K562 (cell line): ENCODE data around the gene NFKBIA. TPM values are rescaled to one million over a fixed set of nuclear protein-coding genes. Genes with fewer than 3 reads are reported as not detected.

Experiments
- ATAC-seq: fragments of 200-7000 bp; cut with Tn5 transposase; 3 replicates; pipeline ENCODE4 v1.9.1; 2020; ENCODE audit warnings: moderate library complexity
- BruUV-seq: library from RNA; stranded (reverse); fragments of 400-500 nt; replicated peaks from 2 replicates; lab custom pipeline; 2021; lab: Mats Ljungman, UMichigan
- CTCF ChIA-PET: fragments of 300-600 bp; formaldehyde crosslinking; extraction: SDS; loops from one replicate; lab custom pipeline; 2021; ENCODE audit warnings: low intra/inter-chr PET ratio; lab: Yijun Ruan, JAX
- POLR2A ChIA-PET: fragments of 300-600, 350-650 bp; sonication (Branson Sonifier 250); formaldehyde crosslinking; extraction: SDS; loops from one replicate; lab custom pipeline; 2021; ENCODE audit warnings: antibody characterized with exemption, inconsistent platforms; lab: Yijun Ruan, JAX
- DNase-seq, 4 experiments: peaks; one replicate each; pipeline versions ENCODE4 v3.0.0 to v3.0.0-alpha.2; 2011 to 2018; ENCODE audit warnings: low spot score in 3 of 4, mixed read lengths in 3 of 4; ENCODE audit errors: extremely low read depth in 1 of 4
- FAIRE-seq: peaks from 2 replicates; lab custom pipeline; 2011; peaks lifted over from hg19 to GRCh38; lab: Jason Lieb, UNC
- H2AFZ ChIP-seq: 2 replicates; pipeline ENCODE4 v1.6.0; 2011; ENCODE audit warnings: low read depth, low read length, control low read depth, inconsistent platforms
- H3K27ac ChIP-seq: fragments of 200-600 bp; 3 replicates; pipeline ENCODE4 v1.8.0; 2011; ENCODE audit warnings: low read depth, mild to moderate bottlenecking, control low read depth, inconsistent platforms, low read length, moderate library complexity, mixed read lengths; ENCODE audit errors: extremely low read depth
- H3K27me3 ChIP-seq, 2 experiments: fragments of 300-600 bp in 1 of 2; 2 replicates in 1 of 2; 3 replicates in 1 of 2; pipeline versions ENCODE4 v1.6.0 to v1.8.0; 2011; ENCODE audit warnings: inconsistent platforms in 2 of 2, low read length in 2 of 2, mild to moderate bottlenecking in 1 of 2, mixed read lengths in 1 of 2, moderate library complexity in 1 of 2; ENCODE audit not compliant: control insufficient read depth in 2 of 2, insufficient read depth in 2 of 2
- H3K36me3 ChIP-seq: fragments of 300-600 bp; 3 replicates; pipeline ENCODE4 v1.8.0; 2011; ENCODE audit warnings: mild to moderate bottlenecking, low read length, inconsistent platforms; ENCODE audit not compliant: control insufficient read depth, insufficient read depth
- H3K4me1 ChIP-seq, 2 experiments: fragments of 200-600 bp in 1 of 2; replicated peaks in 1 of 2; 2 replicates in 1 of 2; 3 replicates in 1 of 2; pipeline versions ENCODE4 v1.5.1 to v1.8.0; 2011; ENCODE audit warnings: inconsistent platforms in 2 of 2, low read length in 2 of 2, mild to moderate bottlenecking in 1 of 2, mixed read lengths in 1 of 2, moderate library complexity in 1 of 2; ENCODE audit not compliant: control insufficient read depth in 2 of 2, insufficient read depth in 2 of 2
- H3K4me2 ChIP-seq: 2 replicates; pipeline ENCODE4 v1.6.1; 2011; ENCODE audit warnings: low read length, control low read depth, inconsistent platforms, mixed read lengths; ENCODE audit not compliant: insufficient read depth
- H3K4me3 ChIP-seq: fragments of 200-600 bp; sonication (generic), shearing (Covaris generic); 2 replicates; pipeline ENCODE4 v1.5.1; 2016; ENCODE audit warnings: control low read depth, inconsistent platforms
- H3K79me2 ChIP-seq: fragments of 200-600 bp; 3 replicates; pipeline ENCODE4 v1.8.0; 2011; ENCODE audit warnings: low read length, inconsistent platforms; ENCODE audit not compliant: control insufficient read depth, insufficient read depth
- H3K9ac ChIP-seq, 2 experiments: 2 replicates each; pipeline versions ENCODE4 v1.6.0 to v1.6.1; 2011; ENCODE audit warnings: low read depth in 2 of 2, low read length in 2 of 2, control low read depth in 1 of 2, inconsistent platforms in 1 of 2, mild to moderate bottlenecking in 1 of 2, mixed read lengths in 1 of 2; ENCODE audit not compliant: insufficient read depth in 1 of 2
- H3K9me1 ChIP-seq: one replicate; pipeline ENCODE4 v1.6.0; 2011; ENCODE audit warnings: inconsistent platforms, mild to moderate bottlenecking, low read length, moderate library complexity; ENCODE audit not compliant: control insufficient read depth, insufficient read depth
- H3K9me3 ChIP-seq: replicated peaks from 2 replicates; pipeline ENCODE4 v1.5.1; 2011; ENCODE audit warnings: low read depth, low read length, inconsistent platforms; ENCODE audit not compliant: control insufficient read depth, insufficient read depth
- H4K20me1 ChIP-seq: replicated peaks from 2 replicates; pipeline ENCODE4 v1.6.1; 2011; ENCODE audit warnings: low read length, inconsistent platforms, mixed read lengths; ENCODE audit not compliant: control insufficient read depth, insufficient read depth
- ARHGAP35 ChIP-seq: fragments of 450-650 bp; IDR thresholded peaks from 2 replicates; pipeline ENCODE4 v1.6.1; 2018; ENCODE audit not compliant: partially characterized antibody
- BDP1 ChIP-seq: IDR thresholded peaks from 3 replicates; pipeline ENCODE4 v1.6.1; 2011; ENCODE audit not compliant: insufficient read length, insufficient read depth
- C11orf30 ChIP-seq: fragments of 450-650 bp; IDR thresholded peaks from 2 replicates; pipeline ENCODE4 v1.6.1; 2016; ENCODE audit warnings: low read depth, mild to moderate bottlenecking
- CAMTA2 ChIP-seq: fragments of 250-450 bp; sonication (Bioruptor Pico); conservative IDR thresholded peaks from 2 replicates; pipeline ENCODE4 v1.5.1; 2022
- LEF1 ChIP-seq: fragments of 450-650 bp; IDR thresholded peaks from 2 replicates; pipeline ENCODE4 v1.6.1; 2016; ENCODE audit warnings: mild to moderate bottlenecking
- NFIX ChIP-seq: fragments of 250-450 bp; sonication (Bioruptor Pico); IDR thresholded peaks from 2 replicates; pipeline ENCODE4 v1.4.0; 2020; ENCODE audit warnings: low read depth, mild to moderate bottlenecking, moderate library complexity
- SMAD1 ChIP-seq: fragments of 150-350 bp; IDR thresholded peaks from 2 replicates; pipeline ENCODE4 v1.6.1; 2014; ENCODE audit warnings: low read length, low read depth; ENCODE audit not compliant: partially characterized antibody
- ZNF316 ChIP-seq: fragments of 450-650 bp; IDR thresholded peaks from 2 replicates; pipeline ENCODE4 v1.6.1; 2016
- ZNF324 ChIP-seq: fragments of 250-450 bp; sonication (Bioruptor Pico); IDR thresholded peaks from 2 replicates; pipeline ENCODE4 v1.4.0; 2020; ENCODE audit warnings: mild to moderate bottlenecking
- ZZZ3 ChIP-seq: fragments of 450-650 bp; IDR thresholded peaks from 2 replicates; pipeline ENCODE4 v1.6.1; 2016; ENCODE audit warnings: antibody characterized with exemption, mild to moderate bottlenecking, moderate library complexity
- WGBS: fragments of 100-300 bp; shearing (Covaris generic); methylation state at CpG from one replicate; pipeline ENCODE4 v1.1.6; 2016; ENCODE audit warnings: low coverage, mixed read lengths; ENCODE audit not compliant: insufficient coverage; ENCODE audit errors: missing lambda C conversion rate; 5-methylcytosine and 5-hydroxymethylcytosine counted together
- in situ Hi-C: fragments of 300-500 bp; cut with MboI; formaldehyde crosslinking; loops from 4 replicates; pipeline ENCODE4 v1.15.0; 2018; ENCODE audit warnings: inconsistent platforms, mixed read lengths
- intact Hi-C: fragments of 100-400 bp; cut with micrococcal nuclease; formaldehyde crosslinking; loops from 2 replicates; pipeline ENCODE4 v1.14.2; 2022
- polyA plus RNA-seq, 8 experiments: library from polyadenylated mRNA; depleted of rRNA in 4 of 8; stranded (reverse) in 5 of 8; unstranded in 3 of 8; fragments of >200 nt; fragmentation: Nextera tagmentation in 2 of 8; fragmentation: Illumina TruSeq in 1 of 8; extraction: Ambion mirVana in 2 of 8; extraction: Trizol in 1 of 8; gene quantifications; 2 replicates each; pipeline versions ENCODE4 v1.2.1 to v1.2.3, GENCODE V29; 2011 to 2014; ENCODE audit warnings: inconsistent platforms in 1 of 8, missing spikeins in 1 of 8
- total RNA-seq, 7 experiments: library from RNA; depleted of rRNA in 6 of 7; stranded (reverse); fragments of >200 nt in 6 of 7; fragmentation: Illumina TruSeq in 2 of 7; extraction: Trizol in 2 of 7; gene quantifications; 2 replicates each; pipeline versions ENCODE4 v1.2.1 to v1.2.3, GENCODE V29; 2011 to 2021; ENCODE audit warnings: low replicate concordance in 1 of 7
- TF ChIP-seq, protein P1 (sequence below): fragments of 450-650 bp; formaldehyde crosslinking; IDR thresholded peaks from 2 replicates; pipeline ENCODE4 v1.4.0; 2020; ENCODE audit warnings: mild to moderate bottlenecking, mixed read lengths
- TF ChIP-seq, protein P2 (sequence below): fragments of 200-800 bp; sonication (Bioruptor generic); IDR thresholded peaks from 2 replicates; pipeline ENCODE4 v1.6.1; 2017; ENCODE audit warnings: missing genetic modification characterization, missing compliant biosample characterization
- TF ChIP-seq, protein P3 (sequence below), 3 experiments: fragments of 200-800 bp in 1 of 3; fragments of 250-450 bp in 1 of 3; fragments of 450-650 bp in 1 of 3; sonication (Bioruptor Pico) in 1 of 3; sonication (Bioruptor generic) in 1 of 3; formaldehyde crosslinking in 1 of 3; IDR thresholded peaks; 2 replicates each; pipeline versions ENCODE4 v1.6.1 to v1.8.0; 2016 to 2022; ENCODE audit warnings: mild to moderate bottlenecking in 2 of 3, missing genetic modification characterization in 2 of 3, missing compliant biosample characterization in 1 of 3, moderate library complexity in 1 of 3

The NFKBIA gene
- total and polyA plus RNA-seq, 9 of the 15 experiments (the other 6 are each of a cell fraction or from before 2014, with no cell fraction given), result 6.9 to 31.8 (median 18.2) TPM

DNA sequence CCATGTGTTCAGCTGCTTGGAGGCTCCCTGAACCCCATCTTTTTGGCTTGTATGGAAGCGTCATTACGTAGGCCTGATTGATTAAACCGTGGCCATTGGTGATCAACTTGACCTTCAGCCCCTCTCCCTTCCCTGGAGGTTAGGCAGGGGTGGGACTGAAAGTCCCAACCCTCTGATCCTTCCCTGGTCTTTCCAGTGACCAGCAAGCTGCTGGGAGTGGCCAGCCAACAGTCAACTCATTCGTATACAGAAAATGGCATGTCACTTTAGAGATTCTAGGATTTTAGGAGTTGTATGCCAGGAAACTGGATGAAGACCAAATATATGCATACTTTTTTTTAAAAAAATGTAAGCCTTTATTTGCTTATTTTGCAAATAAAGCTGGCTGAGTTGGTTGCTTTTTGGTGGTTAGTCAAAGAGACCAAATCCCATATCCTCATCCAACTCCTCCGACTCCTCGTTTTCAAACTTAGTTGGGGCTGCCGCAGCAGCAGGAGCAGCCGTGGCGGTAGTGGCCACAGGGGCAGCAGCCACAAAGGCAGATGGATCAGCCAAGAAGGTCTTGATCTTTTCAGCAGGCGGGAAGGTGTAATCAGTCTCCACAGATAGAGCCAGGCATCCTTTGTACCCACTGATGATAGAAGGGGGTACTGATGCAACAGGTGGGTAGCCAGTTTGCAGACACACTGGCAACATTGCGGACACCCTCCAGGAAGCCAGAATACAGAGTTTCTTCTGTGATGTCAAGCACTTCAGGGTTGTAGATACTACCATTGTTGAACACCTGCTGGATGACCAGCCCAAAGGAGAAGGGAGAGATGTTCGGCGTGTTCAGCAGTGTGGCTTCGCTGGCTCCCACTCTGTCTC lies 16.6 kb downstream of the NFKBIA start:
- FAIRE-seq, result peak; percentile 35

More for the DNA sequence above, 16.6 kb downstream of the NFKBIA start:
- Histone ChIP-seq H3K4me1 (peaks cover 36 to 42% of the 10 kb centered on the region in 2 experiments; a peak in 4 of 5 replicates), H3K9ac (peak overlapping the region; percentile 47 to 58; a peak in 3 of 4 replicates), H3K9me1 (no peaks in the 10 kb centered on the region), H3K79me2 (no peaks in the 10 kb centered on the region), H3K9me3 (no peaks in the 10 kb centered on the region), H3K4me3 (no peak overlapping the region), H4K20me1 (no peaks in the 10 kb centered on the region), H3K4me2 (peak overlapping the region; percentile 77), H3K27ac (peak overlapping the region; percentile 83; the same call in 2 of the 3 replicates), H3K36me3 (no peaks in the 10 kb centered on the region), H3K27me3 (no peaks in the 10 kb centered on the region), H2AFZ (peak overlapping the region; percentile 82)
- ChIA-PET CTCF (no interaction called here), POLR2A (interaction anchor here (1.0 to 1.4 kb wide), 3 partner anchors 11 to 95 kb away, joined by 3 to 4 read pairs (median 4); partner anchors contain the start of gene PSMA6)
- BruUV-seq, result no TSS peak
- no peak for ATAC-seq
- TF ChIP-seq, protein P1, sequence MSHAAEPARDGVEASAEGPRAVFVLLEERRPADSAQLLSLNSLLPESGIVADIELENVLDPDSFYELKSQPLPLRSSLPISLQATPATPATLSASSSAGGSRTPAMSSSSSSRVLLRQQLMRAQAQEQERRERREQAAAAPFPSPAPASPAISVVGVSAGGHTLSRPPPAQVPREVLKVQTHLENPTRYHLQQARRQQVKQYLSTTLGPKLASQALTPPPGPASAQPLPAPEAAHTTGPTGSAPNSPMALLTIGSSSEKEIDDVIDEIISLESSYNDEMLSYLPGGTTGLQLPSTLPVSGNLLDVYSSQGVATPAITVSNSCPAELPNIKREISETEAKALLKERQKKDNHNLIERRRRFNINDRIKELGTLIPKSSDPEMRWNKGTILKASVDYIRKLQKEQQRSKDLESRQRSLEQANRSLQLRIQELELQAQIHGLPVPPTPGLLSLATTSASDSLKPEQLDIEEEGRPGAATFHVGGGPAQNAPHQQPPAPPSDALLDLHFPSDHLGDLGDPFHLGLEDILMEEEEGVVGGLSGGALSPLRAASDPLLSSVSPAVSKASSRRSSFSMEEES (CRISPR knock-in tag), result no peak
- TF ChIP-seq ARHGAP35 (no peak), ZNF316 (peak; percentile 63), C11orf30 (peak; percentile 53; the same call in 1 of the 2 replicates), ZNF324 (CRISPR knock-in tag) (no peak), SMAD1 (no peak), ZZZ3 (no peak), BDP1 (no peak), NFIX (no peak), LEF1 (no peak), CAMTA2 (CRISPR knock-in tag) (no peak)
- TF ChIP-seq, protein P2, sequence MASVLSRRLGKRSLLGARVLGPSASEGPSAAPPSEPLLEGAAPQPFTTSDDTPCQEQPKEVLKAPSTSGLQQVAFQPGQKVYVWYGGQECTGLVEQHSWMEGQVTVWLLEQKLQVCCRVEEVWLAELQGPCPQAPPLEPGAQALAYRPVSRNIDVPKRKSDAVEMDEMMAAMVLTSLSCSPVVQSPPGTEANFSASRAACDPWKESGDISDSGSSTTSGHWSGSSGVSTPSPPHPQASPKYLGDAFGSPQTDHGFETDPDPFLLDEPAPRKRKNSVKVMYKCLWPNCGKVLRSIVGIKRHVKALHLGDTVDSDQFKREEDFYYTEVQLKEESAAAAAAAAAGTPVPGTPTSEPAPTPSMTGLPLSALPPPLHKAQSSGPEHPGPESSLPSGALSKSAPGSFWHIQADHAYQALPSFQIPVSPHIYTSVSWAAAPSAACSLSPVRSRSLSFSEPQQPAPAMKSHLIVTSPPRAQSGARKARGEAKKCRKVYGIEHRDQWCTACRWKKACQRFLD (CRISPR knock-in tag), result 0 out of 2 replicates have a peak, but pooled peaks have one; percentile 18
- TF ChIP-seq, protein P3, sequence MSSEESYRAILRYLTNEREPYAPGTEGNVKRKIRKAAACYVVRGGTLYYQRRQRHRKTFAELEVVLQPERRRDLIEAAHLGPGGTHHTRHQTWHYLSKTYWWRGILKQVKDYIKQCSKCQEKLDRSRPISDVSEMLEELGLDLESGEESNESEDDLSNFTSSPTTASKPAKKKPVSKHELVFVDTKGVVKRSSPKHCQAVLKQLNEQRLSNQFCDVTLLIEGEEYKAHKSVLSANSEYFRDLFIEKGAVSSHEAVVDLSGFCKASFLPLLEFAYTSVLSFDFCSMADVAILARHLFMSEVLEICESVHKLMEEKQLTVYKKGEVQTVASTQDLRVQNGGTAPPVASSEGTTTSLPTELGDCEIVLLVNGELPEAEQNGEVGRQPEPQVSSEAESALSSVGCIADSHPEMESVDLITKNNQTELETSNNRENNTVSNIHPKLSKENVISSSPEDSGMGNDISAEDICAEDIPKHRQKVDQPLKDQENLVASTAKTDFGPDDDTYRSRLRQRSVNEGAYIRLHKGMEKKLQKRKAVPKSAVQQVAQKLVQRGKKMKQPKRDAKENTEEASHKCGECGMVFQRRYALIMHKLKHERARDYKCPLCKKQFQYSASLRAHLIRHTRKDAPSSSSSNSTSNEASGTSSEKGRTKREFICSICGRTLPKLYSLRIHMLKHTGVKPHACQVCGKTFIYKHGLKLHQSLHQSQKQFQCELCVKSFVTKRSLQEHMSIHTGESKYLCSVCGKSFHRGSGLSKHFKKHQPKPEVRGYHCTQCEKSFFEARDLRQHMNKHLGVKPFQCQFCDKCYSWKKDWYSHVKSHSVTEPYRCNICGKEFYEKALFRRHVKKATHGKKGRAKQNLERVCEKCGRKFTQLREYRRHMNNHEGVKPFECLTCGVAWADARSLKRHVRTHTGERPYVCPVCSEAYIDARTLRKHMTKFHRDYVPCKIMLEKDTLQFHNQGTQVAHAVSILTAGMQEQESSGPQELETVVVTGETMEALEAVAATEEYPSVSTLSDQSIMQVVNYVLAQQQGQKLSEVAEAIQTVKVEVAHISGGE (CRISPR knock-in tag; IDR thresholded peaks at IDR 0.05), result 0 out of 6 replicates have a peak, but pooled peaks of 1 of the 3 experiments have one; percentile 8
- DNase-seq, result no peak
- 81% methylated on average over 14 of the region's 14 CpGs for WGBS
- in situ Hi-C loops, result no loop called here
- intact Hi-C loops, result no loop called here
